ENCODE data around the gene CMIP. TPM values are rescaled to one million over a fixed set of nuclear protein-coding genes. Genes with fewer than 3 reads are reported as not detected.
A peak's percentile ranks its signal among the peaks of the same experiment; 100 is the strongest.
"Not testable (repeated sequence)": the region's sequence is repeated elsewhere in the genome, so short reads cannot be mapped to it uniquely, and the experiment has no call there.

The CMIP gene
- total RNA-seq, 1 experiment from 2014 or later = 4.9 TPM

- not testable (repeated sequence) for DNase-seq (ENCODE audit: extremely low read depth, low read depth)
Observed at GRCh38 chr16:81688839-81689238, 244.2 kb downstream of the CMIP start.

GRCh38 chr16:81692021-81692420 is 247.4 kb downstream of the CMIP start:
- DNase-seq (ENCODE audit: extremely low read depth, low read depth) = no peak

- no peak for DNase-seq (ENCODE audit: extremely low read depth, low read depth)
Observed at GRCh38 chr16:81692571-81692970, 248.0 kb downstream of the CMIP start.

GRCh38 chr16:81693041-81693743 is 248.6 kb downstream of the CMIP start:
- DNase-seq (ENCODE audit: extremely low read depth, low read depth) = no peak

GRCh38 chr16:81693744-81694303 is 249.2 kb downstream of the CMIP start:
- DNase-seq (ENCODE audit: extremely low read depth, low read depth) = no peak

- no peak for DNase-seq (ENCODE audit: extremely low read depth, low read depth)
Observed at GRCh38 chr16:81694494-81695280, 250.1 kb downstream of the CMIP start.

- no peak for DNase-seq (ENCODE audit: extremely low read depth, low read depth)
Observed at GRCh38 chr16:81695321-81696165, 250.9 kb downstream of the CMIP start.

GRCh38 chr16:81696166-81696960 is 251.8 kb downstream of the CMIP start:
- no peak for DNase-seq (ENCODE audit: extremely low read depth, low read depth)

GRCh38 chr16:81696961-81697615 is 252.5 kb downstream of the CMIP start:
- DNase-seq (ENCODE audit: extremely low read depth, low read depth) = peak; percentile 17

GRCh38 chr16:81697616-81698309 is 253.2 kb downstream of the CMIP start:
- DNase-seq (ENCODE audit: extremely low read depth, low read depth) = no peak

GRCh38 chr16:81698310-81698641 is 253.7 kb downstream of the CMIP start:
- no peak for DNase-seq (ENCODE audit: extremely low read depth, low read depth)

- DNase-seq (ENCODE audit: extremely low read depth, low read depth) = no peak
Observed at GRCh38 chr16:81699596-81699995, 255.0 kb downstream of the CMIP start.

- no peak for DNase-seq (ENCODE audit: extremely low read depth, low read depth)
Observed at GRCh38 chr16:81700071-81700779, 255.6 kb downstream of the CMIP start.

- no peak for DNase-seq (ENCODE audit: extremely low read depth, low read depth)
Observed at GRCh38 chr16:81700780-81701165, 256.2 kb downstream of the CMIP start.

GRCh38 chr16:81701296-81701970 is 256.8 kb downstream of the CMIP start:
- no peak for DNase-seq (ENCODE audit: extremely low read depth, low read depth)

- no peak for DNase-seq (ENCODE audit: extremely low read depth, low read depth)
Observed at GRCh38 chr16:81702506-81702905, 257.9 kb downstream of the CMIP start.

- no peak for DNase-seq (ENCODE audit: extremely low read depth, low read depth)
Observed at GRCh38 chr16:81703177-81704155, 258.9 kb downstream of the CMIP start.

Measured in NCI-H460 (cell line).